NCI-H82 treated with DMSO at 0.1 percent for 48 hours (cell line): ENCODE data around the gene SLC6A13.
"Not testable (repeated sequence)": the region's sequence is repeated elsewhere in the genome, so short reads cannot be mapped to it uniquely, and the experiment has no call there.

ENCODE experiments used
- DNase-seq: peaks from one replicate; lab custom pipeline; 2025; ENCODE audit not compliant: unreplicated experiment; lab: John Stamatoyannopoulos, UW

SLC6A13 gene

DNA sequence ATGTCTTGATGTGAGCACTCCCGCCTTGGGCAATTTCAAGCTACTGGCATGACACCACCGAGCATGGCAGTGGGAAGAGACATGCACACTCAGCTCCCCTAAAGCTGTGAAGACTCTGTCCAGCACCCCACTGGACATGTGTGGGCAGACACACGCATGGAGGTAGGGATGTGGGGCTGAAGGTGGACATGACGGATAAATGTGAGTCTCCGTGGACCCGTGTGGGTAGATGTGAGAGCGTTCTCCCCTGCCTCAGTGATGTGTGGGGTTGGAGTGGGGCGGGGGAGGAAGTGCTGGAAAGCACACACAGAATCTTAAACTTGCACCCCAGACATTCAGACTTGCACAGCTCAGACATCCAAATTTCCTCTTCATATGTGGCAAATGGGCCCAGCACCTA is 61.3 kb downstream of the SLC6A13 start:
- no peak for DNase-seq

DNA sequence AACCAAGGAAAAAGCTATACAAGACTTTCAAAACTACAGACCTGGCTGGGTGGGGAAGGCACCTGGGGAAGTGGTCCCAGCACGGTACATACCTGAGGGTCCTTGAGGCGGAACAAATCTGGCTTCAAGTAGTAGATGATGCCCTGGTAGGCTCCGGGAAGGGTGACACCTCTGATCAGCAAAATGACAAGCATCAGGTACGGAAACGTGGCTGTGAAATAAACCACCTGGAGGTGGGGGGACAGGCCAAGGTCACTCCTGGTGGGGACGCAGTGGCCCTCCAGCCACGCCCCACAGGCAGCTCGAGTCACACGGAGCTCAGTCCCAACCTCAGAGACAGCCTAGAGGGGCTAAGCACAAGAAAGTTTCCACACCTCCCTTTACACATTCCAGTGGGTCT is 63.9 kb downstream of the SLC6A13 start:
- DNase-seq = no peak

DNA sequence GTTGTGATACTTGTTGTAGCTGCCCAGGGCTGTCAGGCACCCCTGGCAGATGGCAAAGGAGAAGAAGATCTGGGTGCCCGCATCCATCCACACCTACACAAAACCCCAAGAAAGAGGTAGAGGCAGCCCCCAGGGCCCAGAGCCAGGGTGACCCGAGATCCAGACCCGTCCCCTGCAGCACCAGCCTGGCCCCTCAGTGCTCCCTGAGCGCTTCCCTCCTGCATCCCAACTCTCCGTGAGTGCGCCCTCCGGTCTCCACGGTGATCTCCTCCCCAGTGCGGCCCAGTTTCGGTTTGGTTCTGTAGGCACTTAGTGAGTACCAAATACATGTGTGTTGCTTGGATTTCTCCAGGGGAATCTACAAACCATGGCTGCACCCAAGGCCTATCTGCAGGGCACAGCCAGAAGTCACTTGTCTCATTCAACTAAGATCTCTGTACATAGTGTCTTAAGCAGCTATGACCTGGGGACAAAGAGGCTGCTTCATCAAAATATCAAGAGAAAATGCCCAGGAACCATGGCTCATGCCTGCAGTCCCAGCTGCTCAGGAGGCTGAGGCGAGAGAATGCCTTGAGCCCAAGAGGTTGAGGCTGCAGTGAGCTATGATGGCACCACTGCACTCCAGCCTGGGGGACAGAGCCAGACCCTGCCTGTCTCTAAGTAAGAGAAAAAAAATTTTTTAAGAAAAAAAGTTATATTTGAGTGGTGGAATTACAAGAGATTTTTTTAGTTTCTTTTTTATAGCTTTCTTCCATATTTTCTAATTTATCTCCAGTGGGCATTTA is 64.5 kb downstream of the SLC6A13 start:
- no peak for DNase-seq

- no peak for DNase-seq
These were observed 65.3 kb downstream of the SLC6A13 start for GRCh38 chr12:197347-197746.

- no peak for DNase-seq
These were observed 66.2 kb downstream of the SLC6A13 start for GRCh38 chr12:196436-196835.

DNA sequence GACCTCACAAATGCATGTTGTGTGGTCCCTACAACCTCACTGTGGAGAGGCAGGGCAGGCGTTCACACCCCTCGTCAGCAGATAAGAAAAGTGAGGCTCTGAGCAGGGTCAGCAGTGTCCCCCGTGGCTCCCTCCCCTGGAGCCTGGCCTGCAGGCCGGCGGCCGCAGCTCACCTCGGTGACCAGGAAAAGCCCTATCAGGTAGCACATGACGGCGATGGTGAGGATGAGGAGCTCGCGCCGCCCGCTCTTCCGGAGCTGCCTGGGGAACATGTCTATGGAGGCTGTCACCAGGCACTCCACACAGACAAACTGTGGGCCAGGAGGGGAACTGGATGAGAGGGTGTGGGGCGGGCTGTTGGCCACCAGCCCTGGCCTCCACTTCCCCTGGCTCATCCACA is 66.7 kb downstream of the SLC6A13 start:
- no peak for DNase-seq

GRCh38 chr12:195156-195555 is 67.5 kb downstream of the SLC6A13 start:
- no peak for DNase-seq

DNA sequence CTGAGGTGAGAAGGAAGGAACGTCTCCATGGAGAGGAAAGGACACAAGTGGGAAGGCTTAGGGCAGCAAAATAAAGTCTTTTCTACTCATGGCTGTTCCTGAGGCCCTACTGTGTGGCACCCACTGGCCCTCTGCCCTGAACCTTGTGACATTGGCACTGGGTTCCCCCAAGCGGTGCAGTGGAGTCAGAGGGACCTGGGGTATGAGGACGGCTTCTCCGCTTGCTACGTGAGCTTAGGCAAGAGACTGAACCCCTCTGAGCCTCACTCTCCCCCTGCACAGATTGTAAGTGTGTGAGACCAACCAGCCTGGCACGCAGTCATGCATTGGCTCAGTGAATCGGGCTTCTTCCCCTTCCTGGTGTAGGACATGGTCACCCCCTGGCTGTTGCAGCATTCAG is 68.4 kb downstream of the SLC6A13 start:
- no peak for DNase-seq

DNA sequence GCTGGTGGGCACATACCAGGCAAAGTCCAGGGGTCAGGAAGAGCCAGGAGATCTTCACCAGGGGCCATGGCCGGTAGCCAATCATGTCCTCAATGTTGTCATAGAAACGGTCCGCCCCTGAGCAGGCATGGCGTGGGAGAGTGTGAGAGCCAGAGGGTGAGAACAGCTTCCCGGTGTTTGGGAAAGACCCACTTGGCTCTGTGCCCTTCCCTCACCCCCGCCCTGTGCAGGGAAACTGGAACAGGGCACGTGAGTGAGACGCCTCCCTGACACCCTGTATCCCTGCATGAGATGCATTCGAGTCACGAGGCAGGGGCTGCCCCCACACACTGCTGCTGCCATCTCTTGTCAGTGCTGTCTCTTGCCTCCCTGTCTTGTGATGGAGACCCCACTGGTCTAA is 69.4 kb downstream of the SLC6A13 start:
- DNase-seq = no peak

DNA sequence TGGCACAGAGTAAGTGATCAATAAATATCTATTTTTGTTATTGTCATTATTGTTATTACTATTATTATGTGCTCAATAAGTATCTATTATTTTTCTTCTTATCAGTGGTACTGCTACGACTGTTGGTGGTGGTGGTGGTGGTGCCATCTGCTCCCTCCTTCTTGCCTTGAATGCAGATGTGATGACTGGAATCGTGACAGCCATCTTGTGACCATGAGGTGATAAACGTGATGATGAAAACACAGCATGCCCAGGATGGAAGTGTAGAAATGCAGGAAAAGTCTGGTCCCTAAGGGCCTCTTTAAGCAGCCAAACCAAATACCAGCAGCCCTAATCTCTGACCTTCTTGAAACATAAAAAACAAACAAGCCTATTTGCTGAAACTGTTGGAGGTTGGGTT is 71.1 kb downstream of the SLC6A13 start:
- DNase-seq = no peak

DNA sequence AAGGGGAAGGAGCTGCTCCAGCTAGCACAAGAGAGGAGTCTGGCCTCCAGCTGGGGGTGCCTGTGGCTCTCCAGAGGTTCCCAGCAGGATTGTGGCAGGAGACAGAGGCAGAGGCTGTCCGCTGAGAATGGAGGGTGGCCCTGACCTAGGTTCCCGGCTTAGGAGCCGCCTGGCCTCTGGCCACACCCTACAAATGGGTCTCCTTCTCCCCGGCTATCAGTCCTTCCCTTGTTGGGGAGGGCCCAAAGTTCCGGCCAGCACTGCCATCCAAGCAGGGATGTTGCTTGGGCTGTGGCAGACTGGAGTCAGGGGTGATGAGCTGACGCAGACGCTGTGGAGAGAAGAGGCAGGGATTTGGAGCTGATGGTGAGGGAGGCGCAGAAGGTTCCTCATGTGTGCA is 71.8 kb downstream of the SLC6A13 start:
- DNase-seq = no peak

DNA sequence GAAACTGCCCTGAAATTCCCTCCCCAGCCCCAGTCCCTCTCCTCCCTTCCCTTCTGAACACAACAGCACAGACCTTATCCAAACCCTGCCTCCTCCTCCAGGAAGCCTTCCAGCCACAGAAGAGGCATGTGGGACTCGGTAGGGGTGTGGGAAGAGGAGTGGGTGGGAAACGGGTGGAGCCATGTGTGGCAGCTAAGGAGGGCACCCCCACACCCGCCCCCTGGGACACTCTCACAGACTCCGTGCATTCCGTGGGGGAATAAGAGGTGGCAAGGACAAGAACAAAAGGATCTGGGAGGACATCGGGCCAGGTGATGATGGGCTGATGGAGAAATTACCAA is 73.0 kb downstream of the SLC6A13 start:
- no peak for DNase-seq

DNA sequence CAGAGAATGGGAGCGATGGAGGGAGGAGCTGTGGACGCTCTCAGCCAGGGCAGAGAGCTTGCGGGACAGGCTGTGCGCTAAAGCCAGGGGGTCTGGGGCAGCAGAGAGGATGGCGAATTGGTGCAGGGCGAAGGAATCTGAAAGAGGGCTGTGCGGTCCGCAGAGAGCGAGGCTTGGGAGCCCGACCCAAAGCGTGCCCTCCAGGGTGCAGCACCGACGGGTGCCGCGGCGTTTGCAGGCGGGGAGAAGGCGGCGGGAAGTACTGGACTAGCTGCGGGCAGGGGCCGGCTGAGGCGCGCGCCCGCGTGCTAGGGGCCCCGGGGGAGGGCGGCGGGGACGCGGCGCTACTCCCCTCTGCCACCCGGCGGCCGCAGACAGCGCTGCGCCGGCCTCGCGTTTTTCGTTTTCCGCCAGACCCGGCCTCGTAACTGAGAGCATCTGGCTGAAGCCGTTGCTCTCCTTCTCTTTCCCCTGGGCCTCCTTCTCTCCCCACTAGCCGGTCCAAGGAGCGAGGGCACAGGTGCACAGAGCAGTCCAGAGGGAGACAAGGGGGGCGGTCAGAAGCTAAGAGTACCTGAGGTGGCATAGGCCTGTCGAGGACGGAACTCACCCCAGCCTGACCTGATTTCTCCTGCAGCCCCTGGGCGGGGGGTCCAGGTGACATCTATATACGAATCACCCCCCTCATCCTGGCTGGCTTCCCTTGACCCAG is 73.6 kb downstream of the SLC6A13 start:
- peak; percentile 8 for DNase-seq

DNA sequence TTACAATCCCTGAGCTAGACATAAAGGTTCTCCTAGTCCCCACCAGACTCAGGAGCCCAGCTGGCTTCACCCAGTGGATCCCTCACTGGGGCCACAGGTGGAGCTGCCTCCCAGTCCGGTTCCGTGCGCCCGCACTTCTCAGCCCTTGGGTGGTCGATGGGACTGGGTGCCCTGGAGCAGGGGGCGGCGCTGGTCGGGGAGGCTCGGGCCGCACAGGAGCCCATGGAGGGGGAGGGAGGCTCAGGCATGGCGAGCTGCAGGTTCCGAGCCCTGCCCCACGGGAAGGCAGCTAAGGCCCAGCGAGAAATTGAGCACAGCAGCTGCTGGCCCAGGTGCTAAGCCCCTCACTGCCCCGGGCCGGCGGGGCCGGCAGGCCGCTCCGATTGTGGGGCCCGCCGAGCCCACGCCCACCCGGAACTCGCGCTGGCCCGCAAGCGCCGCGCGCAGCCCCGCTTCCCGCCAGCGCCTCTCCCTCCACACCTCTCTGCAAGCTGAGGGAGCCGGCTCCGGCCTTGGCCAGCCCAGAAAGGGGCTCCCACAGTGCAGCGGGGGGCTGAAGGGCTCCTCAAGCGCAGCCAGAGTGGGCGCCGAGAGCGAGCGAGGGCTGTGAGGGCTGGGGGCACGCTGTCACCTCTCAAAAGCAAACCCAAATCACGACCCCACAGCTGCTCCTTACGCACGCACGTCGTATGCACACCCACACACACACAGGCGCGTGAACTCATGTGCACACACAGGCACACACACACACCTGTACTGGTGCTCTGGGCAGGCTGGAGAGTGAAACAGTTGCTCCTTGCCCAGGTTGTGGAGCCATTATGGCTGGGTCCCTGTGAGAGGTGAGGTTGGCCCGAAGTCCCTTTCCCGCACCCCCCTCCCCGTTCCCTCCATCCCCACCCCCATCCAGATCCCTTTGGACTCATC is 74.4 kb downstream of the SLC6A13 start:
- not testable (repeated sequence) for DNase-seq

DNA sequence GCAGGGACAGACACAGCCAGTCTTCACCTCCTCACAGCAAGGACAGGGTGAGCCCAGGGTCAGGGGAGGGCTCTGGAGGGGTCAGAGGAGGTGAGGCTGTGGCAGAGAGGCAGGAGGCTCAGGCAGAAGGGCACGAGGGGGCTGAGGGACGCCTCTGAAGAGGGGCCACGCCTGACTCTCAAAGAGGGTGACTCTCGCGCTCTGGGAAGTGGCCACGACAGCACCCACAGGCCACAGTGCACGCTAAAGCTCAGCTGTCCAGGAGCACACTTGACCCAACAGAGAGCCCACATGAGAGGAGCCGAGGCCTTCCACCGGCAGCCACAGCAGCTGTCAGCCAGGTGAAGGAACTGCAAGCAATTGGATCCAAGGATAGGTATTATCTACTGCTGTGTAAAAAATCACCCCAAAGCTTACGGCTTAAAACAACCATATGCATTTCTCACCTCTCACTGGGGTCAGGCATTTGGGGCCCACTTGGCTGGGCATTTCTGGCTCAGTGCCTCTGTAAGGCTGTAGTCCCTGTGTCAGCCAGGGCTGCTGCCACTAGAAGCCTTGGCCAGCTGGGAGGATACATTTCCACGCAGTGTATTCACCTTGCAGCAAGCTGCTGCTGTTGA is 76.5 kb downstream of the SLC6A13 start:
- no peak for DNase-seq

- no peak for DNase-seq
These were observed 77.1 kb downstream of the SLC6A13 start for GRCh38 chr12:185576-185955.

DNA sequence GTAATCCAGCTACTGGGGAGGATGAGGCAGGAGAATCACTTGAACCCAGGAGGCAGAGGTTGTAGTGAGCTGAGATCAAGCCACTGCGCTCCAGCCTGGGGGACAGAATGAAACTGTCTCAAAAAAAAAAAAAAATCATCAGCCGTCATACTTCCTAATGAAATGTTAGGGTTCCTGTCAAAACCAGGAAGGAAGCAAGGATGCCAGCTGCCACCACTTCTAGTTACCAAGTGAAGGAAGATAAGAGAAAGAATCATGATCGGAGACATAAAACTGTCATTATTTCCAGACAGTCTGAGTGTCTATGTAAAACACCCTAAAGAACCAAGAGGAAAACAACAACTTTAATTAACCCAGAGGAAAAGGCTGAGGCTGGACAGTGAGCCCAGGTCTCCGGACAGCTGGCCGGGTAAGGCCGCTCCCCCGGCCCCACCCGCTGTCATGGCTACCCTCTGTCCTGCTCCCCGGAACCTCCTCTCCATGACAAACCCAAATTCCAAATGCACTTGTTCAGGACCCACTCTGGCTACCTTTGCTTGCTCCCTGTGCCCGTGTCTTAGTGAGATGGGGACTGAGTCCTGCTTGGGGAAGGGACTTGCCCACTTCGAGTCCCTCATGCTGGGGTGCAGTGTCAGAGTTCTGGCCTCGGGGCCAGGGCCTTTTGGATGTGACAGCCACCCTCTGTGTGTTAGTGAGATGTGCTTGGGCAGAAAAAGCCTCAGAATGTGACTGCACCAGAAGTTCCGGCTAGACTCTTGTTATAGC is 77.6 kb downstream of the SLC6A13 start:
- no peak for DNase-seq

DNA sequence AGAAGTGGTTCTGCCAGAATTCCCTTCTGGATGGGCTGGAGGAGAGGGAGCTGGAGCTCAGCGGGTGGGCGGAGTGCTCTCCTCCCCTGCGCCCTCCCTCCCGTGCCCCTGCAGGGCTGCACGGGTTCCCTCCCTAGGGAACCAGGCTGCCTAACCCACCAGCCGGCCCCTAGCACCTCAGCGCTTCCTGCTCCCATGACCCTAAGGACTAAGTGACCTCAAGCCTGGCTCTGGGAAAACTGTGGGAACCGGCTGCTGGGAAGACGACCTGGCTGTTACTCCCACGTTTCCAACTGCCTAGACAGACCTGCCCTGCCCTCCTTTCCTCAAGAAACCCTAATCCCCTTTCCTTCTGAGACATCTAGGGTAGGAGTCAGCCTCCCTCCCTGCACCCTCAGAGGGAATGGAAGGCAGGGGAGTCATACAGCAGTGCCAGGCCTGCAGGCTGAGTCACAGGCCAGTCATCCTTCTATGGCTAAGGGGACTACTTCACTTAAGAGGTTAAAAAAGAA is 80.2 kb downstream of the SLC6A13 start:
- DNase-seq = no peak

DNA sequence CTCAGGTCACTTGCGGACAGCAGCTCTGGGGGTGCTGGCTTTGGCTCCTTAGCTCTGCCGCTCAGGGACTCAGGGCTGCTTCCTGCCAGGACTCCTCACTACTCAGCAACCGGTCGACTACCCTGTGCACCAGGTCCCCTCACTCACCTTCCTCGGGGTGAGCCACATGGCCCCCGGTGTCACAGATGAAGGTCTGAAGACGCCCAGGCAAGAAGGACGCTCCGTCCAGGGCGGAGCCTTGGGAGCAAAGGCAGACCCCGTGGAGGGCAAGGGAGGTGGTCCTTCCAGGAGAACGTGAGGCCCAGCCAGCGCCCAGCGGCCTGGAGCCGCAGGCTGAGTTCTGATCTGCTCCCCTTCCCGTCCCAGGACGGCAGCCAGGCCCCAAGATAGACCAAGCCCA is 80.7 kb downstream of the SLC6A13 start:
- DNase-seq = no peak

DNA sequence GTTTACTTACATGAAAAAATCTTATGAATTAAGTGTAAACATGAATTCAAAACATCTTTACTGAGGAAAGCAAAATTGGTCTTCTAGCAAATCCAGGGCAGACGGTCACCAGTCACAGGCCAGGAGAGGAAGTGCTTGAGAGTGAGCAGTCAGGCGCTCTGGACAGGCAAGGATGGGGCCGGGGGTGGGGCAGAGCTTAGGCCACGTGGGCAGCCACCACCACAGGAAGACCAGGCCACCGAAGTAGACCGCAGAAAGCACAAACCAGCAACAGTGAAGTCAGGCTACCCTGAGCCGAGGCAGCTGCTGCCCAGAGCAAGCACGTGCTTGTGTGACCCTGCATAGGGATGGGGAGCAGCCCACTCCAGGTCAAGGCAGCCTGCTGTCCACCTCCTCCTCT is 82.2 kb downstream of the SLC6A13 start:
- no peak for DNase-seq
